Osteocyte (in vitro differentiated cells): ENCODE measurements around the gene TAB3. TPM values are rescaled to one million over a fixed set of nuclear protein-coding genes. Genes with fewer than 3 reads are reported as not detected.

Experiments used
- DNase-seq: peaks from one replicate; pipeline ENCODE4 v3.0.0; 2021; ENCODE audit warnings: mixed read lengths; ENCODE audit not compliant: unreplicated experiment; ENCODE audit errors: extremely low spot score
- H3K27ac Mint-ChIP-seq: one replicate; pipeline ENCODE4 v1.8.0; 2021; ENCODE audit warnings: mild to moderate bottlenecking, mixed read lengths; ENCODE audit not compliant: unreplicated experiment
- H3K27me3 Mint-ChIP-seq: one replicate; pipeline ENCODE4 v1.8.0; 2021; ENCODE audit warnings: mixed read lengths; ENCODE audit not compliant: unreplicated experiment
- H3K36me3 Mint-ChIP-seq: one replicate; pipeline ENCODE4 v1.8.0; 2021; ENCODE audit warnings: mixed read lengths; ENCODE audit not compliant: unreplicated experiment
- H3K4me1 Mint-ChIP-seq: one replicate; pipeline ENCODE4 v1.8.0; 2021; ENCODE audit warnings: mixed read lengths; ENCODE audit not compliant: unreplicated experiment
- H3K4me3 Mint-ChIP-seq: one replicate; pipeline ENCODE4 v1.8.0; 2021; ENCODE audit warnings: mild to moderate bottlenecking, moderate library complexity, mixed read lengths; ENCODE audit not compliant: unreplicated experiment
- H3K9me3 Mint-ChIP-seq: one replicate; pipeline ENCODE4 v1.8.0; 2021; ENCODE audit warnings: mixed read lengths; ENCODE audit not compliant: unreplicated experiment
- total RNA-seq: library from RNA; stranded (reverse); gene quantifications from 2 replicates; pipeline ENCODE4 v1.2.1, GENCODE V29; 2021
- TF ChIP-seq, protein P1 (sequence below): fragments of 200-600 bp; sonication (generic); IDR thresholded peaks from 2 replicates; pipeline ENCODE4 v1.5.0; 2021; ENCODE audit warnings: antibody characterized with exemption, mild to moderate bottlenecking, moderate library complexity

Gene TAB3
- total RNA-seq, 1 donor from 2014 or later: 13.3 TPM

DNA sequence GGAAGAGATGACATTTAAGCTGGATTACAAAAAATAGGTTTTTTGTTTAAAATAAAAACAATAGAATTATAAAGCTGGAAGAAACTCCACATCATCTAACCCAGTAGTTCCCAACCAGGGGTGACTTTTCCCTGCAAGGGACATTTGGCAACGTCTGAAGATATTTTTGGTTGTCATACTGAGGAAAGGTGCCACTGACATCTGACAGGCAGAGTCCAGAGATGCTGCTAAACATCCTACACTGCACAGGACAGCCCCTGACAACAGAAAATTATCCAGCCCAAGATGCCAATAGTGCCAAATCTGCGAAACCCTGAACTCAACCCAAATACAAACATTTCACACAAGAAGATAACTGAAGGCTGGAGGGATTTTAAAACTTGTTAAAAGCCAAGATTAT is 18.5 kb downstream of the TAB3 start:
- H3K9me3 Mint-ChIP-seq: no peaks in the 10 kb centered on the region
- DNase-seq: no peak

DNA sequence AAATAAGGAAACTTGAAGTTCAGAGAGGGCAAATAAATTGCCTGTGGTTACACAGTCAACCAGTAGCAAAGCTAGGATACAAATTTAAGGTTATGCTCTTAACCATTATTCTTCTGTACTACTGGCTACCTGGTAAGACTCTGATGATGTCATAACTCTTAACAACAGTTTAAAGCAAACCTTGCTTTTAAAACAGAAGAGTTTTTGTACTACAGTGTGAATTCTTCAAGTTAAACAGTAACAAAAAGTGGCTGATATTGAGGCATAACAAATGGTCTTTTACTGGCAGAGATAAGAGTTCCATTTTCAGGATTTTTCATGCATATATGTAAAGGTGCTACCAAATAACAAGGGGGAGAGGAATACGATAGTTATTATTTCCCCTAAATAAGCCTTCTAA is 23.4 kb downstream of the TAB3 start:
- Mint-ChIP-seq H3K27me3 (no peaks in the 10 kb centered on the region), H3K4me3 (no peak overlapping the region), H3K36me3 (no peaks in the 10 kb centered on the region), H3K27ac (no peak overlapping the region), H3K9me3 (no peaks in the 10 kb centered on the region), H3K4me1 (no peaks in the 10 kb centered on the region)
- TF ChIP-seq, protein P1, sequence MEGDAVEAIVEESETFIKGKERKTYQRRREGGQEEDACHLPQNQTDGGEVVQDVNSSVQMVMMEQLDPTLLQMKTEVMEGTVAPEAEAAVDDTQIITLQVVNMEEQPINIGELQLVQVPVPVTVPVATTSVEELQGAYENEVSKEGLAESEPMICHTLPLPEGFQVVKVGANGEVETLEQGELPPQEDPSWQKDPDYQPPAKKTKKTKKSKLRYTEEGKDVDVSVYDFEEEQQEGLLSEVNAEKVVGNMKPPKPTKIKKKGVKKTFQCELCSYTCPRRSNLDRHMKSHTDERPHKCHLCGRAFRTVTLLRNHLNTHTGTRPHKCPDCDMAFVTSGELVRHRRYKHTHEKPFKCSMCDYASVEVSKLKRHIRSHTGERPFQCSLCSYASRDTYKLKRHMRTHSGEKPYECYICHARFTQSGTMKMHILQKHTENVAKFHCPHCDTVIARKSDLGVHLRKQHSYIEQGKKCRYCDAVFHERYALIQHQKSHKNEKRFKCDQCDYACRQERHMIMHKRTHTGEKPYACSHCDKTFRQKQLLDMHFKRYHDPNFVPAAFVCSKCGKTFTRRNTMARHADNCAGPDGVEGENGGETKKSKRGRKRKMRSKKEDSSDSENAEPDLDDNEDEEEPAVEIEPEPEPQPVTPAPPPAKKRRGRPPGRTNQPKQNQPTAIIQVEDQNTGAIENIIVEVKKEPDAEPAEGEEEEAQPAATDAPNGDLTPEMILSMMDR: no peak
- no peak for DNase-seq

More for the DNA sequence above, 18.5 kb downstream of the TAB3 start:
- H3K27me3 Mint-ChIP-seq: no peaks in the 10 kb centered on the region
- H3K36me3 Mint-ChIP-seq: no peaks in the 10 kb centered on the region
- no peak overlapping the region for H3K27ac Mint-ChIP-seq
- no peak overlapping the region for H3K4me3 Mint-ChIP-seq
- H3K4me1 Mint-ChIP-seq: no peaks in the 10 kb centered on the region
- TF ChIP-seq, protein P1: no peak

DNA sequence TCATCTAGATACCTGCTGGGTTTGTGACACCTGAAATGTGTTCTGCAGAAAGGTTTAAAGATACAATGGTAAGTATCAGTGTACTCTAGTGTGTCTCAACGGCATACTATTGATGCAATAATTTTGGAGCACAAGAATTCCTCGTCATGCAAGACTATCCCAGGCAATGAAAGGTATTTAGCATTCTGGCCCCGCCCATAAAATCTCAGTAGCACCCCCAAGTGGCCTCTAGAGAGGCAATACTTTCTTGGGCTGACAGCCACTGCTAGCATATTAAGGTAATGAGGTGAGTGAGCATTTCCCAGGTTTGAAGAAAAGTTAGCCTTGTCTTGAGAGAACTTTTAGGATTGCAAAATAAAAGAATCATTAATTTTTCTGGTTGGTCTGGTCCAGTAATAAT is 24.0 kb downstream of the TAB3 start:
- no peaks in the 10 kb centered on the region for H3K36me3 Mint-ChIP-seq
- no peak overlapping the region for H3K4me3 Mint-ChIP-seq
- no peaks in the 10 kb centered on the region for H3K9me3 Mint-ChIP-seq
- H3K27me3 Mint-ChIP-seq: no peaks in the 10 kb centered on the region
- no peak overlapping the region for H3K27ac Mint-ChIP-seq
- no peak for DNase-seq
- no peaks in the 10 kb centered on the region for H3K4me1 Mint-ChIP-seq
- TF ChIP-seq, protein P1: peak; percentile 18

DNA sequence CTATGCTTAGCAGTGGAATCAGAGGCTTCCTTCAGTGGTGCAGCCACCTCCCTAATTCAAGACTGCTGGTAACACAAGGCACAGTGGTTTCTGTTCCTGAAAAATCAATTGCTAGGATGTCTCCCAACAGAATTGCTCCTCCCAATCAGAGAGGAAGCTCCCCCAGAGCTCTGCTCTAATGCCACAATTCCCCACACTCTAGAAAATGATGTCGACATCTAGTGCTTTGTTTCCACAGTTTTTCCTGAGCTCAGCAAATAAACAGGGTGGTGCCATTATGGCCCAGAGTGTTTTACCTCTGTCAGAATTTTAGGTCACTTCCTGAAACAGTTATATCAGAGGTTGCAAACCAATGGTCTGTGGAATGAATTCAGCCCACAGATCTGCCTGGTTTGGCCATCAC is 24.7 kb downstream of the TAB3 start:
- no peak overlapping the region for H3K27ac Mint-ChIP-seq
- no peak overlapping the region for H3K4me3 Mint-ChIP-seq
- no peaks in the 10 kb centered on the region for H3K9me3 Mint-ChIP-seq
- H3K27me3 Mint-ChIP-seq: no peaks in the 10 kb centered on the region
- TF ChIP-seq, protein P1: no peak
- no peaks in the 10 kb centered on the region for H3K4me1 Mint-ChIP-seq
- H3K36me3 Mint-ChIP-seq: peaks cover 3% of the 10 kb centered on the region
- DNase-seq: no peak

DNA sequence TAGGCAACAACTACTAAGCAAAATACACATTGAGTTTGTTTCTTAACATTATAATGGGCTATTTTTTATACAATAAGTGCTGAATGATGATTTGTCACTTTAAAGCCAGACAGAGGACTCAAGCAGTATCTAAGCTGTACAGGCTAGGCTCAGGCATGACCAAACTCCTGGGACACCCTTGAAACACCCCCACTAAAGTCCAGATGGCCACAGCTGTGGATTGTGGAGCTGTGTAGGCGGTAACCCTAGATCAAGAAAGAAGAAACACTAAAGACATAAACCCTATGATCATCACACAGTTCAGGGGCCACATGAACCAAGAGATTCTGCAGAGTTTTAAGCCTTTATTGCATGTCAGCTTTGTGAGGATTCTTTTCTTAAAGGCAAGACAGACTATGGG is 25.1 kb downstream of the TAB3 start:
- Mint-ChIP-seq H3K27me3 (no peaks in the 10 kb centered on the region), H3K36me3 (peaks cover 3% of the 10 kb centered on the region), H3K9me3 (no peaks in the 10 kb centered on the region), H3K4me1 (no peaks in the 10 kb centered on the region), H3K27ac (no peak overlapping the region), H3K4me3 (no peak overlapping the region)
- DNase-seq: no peak
- TF ChIP-seq, protein P1: no peak
